ENCODE results near the gene C16orf95. TPM values are rescaled to one million over a fixed set of nuclear protein-coding genes. Genes with fewer than 3 reads are reported as not detected.

Gene C16orf95
- total RNA-seq, 2 donors from 2014 or later: 6.4 to 7.8 TPM

DNA sequence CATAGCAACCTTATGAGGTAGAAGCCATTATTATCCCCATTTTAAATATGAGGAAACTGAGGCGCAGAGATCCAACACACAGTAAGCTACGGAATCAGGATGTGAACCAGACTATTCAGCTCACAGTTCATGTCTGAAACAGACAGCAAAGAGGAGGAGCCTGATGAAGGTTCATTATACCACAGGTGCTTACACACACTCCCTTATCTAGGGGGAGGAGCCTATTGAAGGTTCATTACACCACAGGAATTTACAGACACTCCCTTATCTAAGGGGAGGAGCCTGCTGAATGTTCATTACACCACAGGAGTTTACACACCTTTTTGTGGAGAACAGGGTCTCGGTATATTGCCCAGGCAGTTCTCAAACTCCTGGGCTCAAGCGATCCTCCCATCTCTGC, 21.9 kb downstream of the C16orf95 start:
- Histone ChIP-seq H3K9ac (ENCODE audit: extremely low read depth, low read length, poor library complexity, severe bottlenecking) (no peak overlapping the region), H3K4me3 (ENCODE audit: low read length) (no peak overlapping the region), H3K27ac (ENCODE audit: low read depth, low read length) (no peak overlapping the region), H3K4me1 (ENCODE audit: control insufficient read depth, insufficient read depth, low read length) (no peaks in the 10 kb centered on the region), H3K36me3 (ENCODE audit: control insufficient read depth, insufficient read depth, low read length) (no peaks in the 10 kb centered on the region), H3K9me3 (ENCODE audit: control insufficient read depth, low read length) (peaks cover 13% of the 10 kb centered on the region), H3K27me3 (ENCODE audit: control insufficient read depth, insufficient read depth, low read length, poor library complexity, severe bottlenecking) (no peaks in the 10 kb centered on the region)
- DNase-seq: no peak
- no peaks in the 10 kb centered on the region for H3K27me3 Mint-ChIP-seq (ENCODE audit: insufficient read depth)
- H3K4me1 Mint-ChIP-seq: peaks cover 1% of the 10 kb centered on the region
- peaks cover 13% of the 10 kb centered on the region for H3K9me3 Mint-ChIP-seq
- no peak overlapping the region for H3K27ac Mint-ChIP-seq
- TF ChIP-seq, protein P1, sequence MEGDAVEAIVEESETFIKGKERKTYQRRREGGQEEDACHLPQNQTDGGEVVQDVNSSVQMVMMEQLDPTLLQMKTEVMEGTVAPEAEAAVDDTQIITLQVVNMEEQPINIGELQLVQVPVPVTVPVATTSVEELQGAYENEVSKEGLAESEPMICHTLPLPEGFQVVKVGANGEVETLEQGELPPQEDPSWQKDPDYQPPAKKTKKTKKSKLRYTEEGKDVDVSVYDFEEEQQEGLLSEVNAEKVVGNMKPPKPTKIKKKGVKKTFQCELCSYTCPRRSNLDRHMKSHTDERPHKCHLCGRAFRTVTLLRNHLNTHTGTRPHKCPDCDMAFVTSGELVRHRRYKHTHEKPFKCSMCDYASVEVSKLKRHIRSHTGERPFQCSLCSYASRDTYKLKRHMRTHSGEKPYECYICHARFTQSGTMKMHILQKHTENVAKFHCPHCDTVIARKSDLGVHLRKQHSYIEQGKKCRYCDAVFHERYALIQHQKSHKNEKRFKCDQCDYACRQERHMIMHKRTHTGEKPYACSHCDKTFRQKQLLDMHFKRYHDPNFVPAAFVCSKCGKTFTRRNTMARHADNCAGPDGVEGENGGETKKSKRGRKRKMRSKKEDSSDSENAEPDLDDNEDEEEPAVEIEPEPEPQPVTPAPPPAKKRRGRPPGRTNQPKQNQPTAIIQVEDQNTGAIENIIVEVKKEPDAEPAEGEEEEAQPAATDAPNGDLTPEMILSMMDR (conservative IDR thresholded peaks at IDR 0.05): no peak
- 85 to 93% methylated on average over 3 to 4 of the region's 4 CpGs for WGBS, 2 experiments (ENCODE audit: insufficient coverage in 1 of 2, insufficient read length in 1 of 2)
- no peak overlapping the region for H3K4me3 Mint-ChIP-seq
- peaks cover 21% of the 10 kb centered on the region for H3K36me3 Mint-ChIP-seq (ENCODE audit: low read depth)

DNA sequence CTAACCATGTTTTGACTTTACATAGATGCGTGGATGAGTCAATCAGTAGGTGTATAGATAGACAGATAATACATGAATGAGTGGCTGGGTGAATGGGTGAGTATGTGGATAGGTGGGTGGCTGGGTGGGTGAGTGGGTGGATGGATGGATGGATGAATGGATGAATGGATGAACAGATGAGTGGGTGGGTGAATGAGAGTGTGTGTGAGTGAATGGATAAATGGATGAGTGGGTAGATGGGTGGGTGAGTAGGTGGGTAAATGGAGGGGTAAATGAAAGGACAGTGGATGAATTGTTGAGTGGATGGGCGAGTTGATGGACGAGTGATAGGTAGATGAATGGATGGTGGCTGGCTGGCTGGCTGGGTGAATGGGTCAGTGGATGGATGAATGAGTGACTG, 23.2 kb downstream of the C16orf95 start:
- Histone ChIP-seq H3K27me3 (ENCODE audit: control insufficient read depth, insufficient read depth, low read length, poor library complexity, severe bottlenecking) (no peaks in the 10 kb centered on the region), H3K36me3 (ENCODE audit: control insufficient read depth, insufficient read depth, low read length) (no peaks in the 10 kb centered on the region), H3K4me1 (ENCODE audit: control insufficient read depth, insufficient read depth, low read length) (no peaks in the 10 kb centered on the region), H3K9me3 (ENCODE audit: control insufficient read depth, low read length) (peaks cover 13% of the 10 kb centered on the region), H3K27ac (ENCODE audit: low read depth, low read length) (no peak overlapping the region), H3K4me3 (ENCODE audit: low read length) (no peak overlapping the region), H3K9ac (ENCODE audit: extremely low read depth, low read length, poor library complexity, severe bottlenecking) (no peak overlapping the region)
- Mint-ChIP-seq H3K27ac (no peak overlapping the region), H3K9me3 (peaks cover 13% of the 10 kb centered on the region), H3K27me3 (ENCODE audit: insufficient read depth) (no peaks in the 10 kb centered on the region), H3K4me3 (no peak overlapping the region), H3K36me3 (ENCODE audit: low read depth) (peaks cover 21% of the 10 kb centered on the region), H3K4me1 (peaks cover 1% of the 10 kb centered on the region)
- no peak for DNase-seq
- WGBS, 2 experiments (ENCODE audit: insufficient coverage in 1 of 2, insufficient read length in 1 of 2): 92 to 96% methylated on average over 2 to 3 of the region's 3 CpGs
- TF ChIP-seq, protein P1 (conservative IDR thresholded peaks at IDR 0.05): no peak

DNA sequence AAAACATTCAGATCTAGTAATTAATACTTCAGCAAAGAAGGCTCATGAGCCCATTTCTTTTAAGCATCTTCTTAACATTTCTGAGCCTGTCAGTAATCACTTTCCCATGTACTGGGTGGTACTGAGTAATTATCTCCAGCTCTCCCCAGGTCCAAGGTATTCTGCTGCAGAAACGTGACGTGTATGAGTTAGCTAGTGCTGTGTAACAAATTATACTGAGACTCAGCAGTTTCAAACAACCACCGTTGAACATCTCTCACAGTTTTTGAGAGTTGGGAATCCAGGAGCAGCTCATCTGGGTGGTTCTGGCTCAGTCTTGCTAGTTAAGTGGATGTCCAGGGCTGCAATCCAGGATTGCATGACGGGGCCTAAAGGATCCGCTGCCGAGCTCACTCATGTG, 25.2 kb downstream of the C16orf95 start:
- peaks cover 13% of the 10 kb centered on the region for H3K9me3 Mint-ChIP-seq
- no peak overlapping the region for H3K27ac Mint-ChIP-seq
- 94 to 95% methylated on average over 6 of the region's 6 CpGs for WGBS, 2 experiments (ENCODE audit: insufficient coverage in 1 of 2, insufficient read length in 1 of 2)
- no peaks in the 10 kb centered on the region for H3K27me3 ChIP-seq (ENCODE audit: control insufficient read depth, insufficient read depth, low read length, poor library complexity, severe bottlenecking)
- H3K36me3 Mint-ChIP-seq (ENCODE audit: low read depth): peaks cover 20% of the 10 kb centered on the region
- no peak overlapping the region for H3K27ac ChIP-seq (ENCODE audit: low read depth, low read length)
- no peak overlapping the region for H3K4me3 Mint-ChIP-seq
- peaks cover 13% of the 10 kb centered on the region for H3K9me3 ChIP-seq (ENCODE audit: control insufficient read depth, low read length)
- H3K36me3 ChIP-seq (ENCODE audit: control insufficient read depth, insufficient read depth, low read length): no peaks in the 10 kb centered on the region
- no peaks in the 10 kb centered on the region for H3K27me3 Mint-ChIP-seq (ENCODE audit: insufficient read depth)
- no peak overlapping the region for H3K4me3 ChIP-seq (ENCODE audit: low read length)
- H3K4me1 ChIP-seq (ENCODE audit: control insufficient read depth, insufficient read depth, low read length): no peaks in the 10 kb centered on the region
- TF ChIP-seq, protein P1 (conservative IDR thresholded peaks at IDR 0.05): no peak
- H3K4me1 Mint-ChIP-seq: no peaks in the 10 kb centered on the region
- DNase-seq: no peak
- no peak overlapping the region for H3K9ac ChIP-seq (ENCODE audit: extremely low read depth, low read length, poor library complexity, severe bottlenecking)

Data from endodermal cell (in vitro differentiated cells).